GM12875 (cell line): ENCODE measurements around the gene SH3PXD2A.

ENCODE experiments used
- H3K4me3 ChIP-seq: one replicate; pipeline ENCODE4 v1.5.1; 2011; ENCODE audit warnings: low read depth, low read length, control low read depth
- TF ChIP-seq, protein P1 (sequence below): IDR thresholded peaks from 2 replicates; pipeline ENCODE4 v1.5.1; 2011; ENCODE audit warnings: low read depth, mild to moderate bottlenecking, control low read depth, inconsistent platforms, low read length, moderate library complexity, borderline replicate concordance; ENCODE audit not compliant: insufficient read depth

The SH3PXD2A gene

DNA sequence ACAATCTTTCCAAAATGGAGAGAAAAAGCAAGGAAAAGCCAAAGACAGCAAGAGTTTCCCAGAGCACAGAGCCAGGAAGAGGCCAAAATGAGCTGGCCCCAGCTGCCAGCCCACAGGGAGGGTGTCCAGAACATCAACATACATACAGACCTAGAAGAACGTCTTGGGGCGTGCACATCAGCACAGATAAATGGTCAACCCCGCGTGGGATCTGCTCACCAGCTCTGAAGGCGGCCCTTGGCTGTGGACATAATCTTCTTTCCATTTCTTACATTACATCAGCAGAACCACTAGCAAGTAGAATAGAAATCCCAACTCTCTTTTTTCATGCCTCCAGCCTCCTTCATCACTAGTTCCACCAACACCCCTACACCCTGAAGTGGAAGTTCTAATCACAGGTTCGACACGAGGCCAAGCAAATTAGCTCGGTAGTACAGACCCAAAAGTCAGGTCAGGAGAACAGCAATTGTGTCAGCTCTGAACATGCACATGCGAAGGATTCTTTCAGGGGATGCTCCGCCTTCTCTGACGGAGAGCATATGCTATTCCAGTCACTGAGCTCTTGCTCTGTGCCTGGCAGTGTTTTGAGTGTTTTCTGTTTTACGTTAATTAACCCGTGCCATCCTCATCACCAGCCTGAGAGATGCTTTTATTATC lies 16.4 kb downstream of the SH3PXD2A start:
- TF ChIP-seq, protein P1, sequence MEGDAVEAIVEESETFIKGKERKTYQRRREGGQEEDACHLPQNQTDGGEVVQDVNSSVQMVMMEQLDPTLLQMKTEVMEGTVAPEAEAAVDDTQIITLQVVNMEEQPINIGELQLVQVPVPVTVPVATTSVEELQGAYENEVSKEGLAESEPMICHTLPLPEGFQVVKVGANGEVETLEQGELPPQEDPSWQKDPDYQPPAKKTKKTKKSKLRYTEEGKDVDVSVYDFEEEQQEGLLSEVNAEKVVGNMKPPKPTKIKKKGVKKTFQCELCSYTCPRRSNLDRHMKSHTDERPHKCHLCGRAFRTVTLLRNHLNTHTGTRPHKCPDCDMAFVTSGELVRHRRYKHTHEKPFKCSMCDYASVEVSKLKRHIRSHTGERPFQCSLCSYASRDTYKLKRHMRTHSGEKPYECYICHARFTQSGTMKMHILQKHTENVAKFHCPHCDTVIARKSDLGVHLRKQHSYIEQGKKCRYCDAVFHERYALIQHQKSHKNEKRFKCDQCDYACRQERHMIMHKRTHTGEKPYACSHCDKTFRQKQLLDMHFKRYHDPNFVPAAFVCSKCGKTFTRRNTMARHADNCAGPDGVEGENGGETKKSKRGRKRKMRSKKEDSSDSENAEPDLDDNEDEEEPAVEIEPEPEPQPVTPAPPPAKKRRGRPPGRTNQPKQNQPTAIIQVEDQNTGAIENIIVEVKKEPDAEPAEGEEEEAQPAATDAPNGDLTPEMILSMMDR = no peak
- H3K4me3 ChIP-seq = no peak overlapping the region

DNA sequence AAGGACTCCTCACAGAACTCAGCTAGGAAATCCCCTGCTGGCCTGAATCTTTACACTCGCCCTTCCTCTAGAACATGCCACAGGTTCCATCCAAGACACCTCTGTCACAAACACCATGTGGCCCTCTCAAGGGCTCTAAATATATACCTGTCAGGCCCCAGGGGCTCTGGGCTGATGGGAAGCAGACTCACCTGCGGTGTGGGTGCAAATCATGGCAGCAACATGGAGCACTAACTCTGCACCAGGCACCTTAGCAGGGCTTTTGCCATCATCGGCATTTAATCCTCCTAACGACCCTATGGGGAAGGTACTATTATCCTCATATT lies 17.3 kb downstream of the SH3PXD2A start:
- H3K4me3 ChIP-seq = no peak overlapping the region
- TF ChIP-seq, protein P1 = no peak

DNA sequence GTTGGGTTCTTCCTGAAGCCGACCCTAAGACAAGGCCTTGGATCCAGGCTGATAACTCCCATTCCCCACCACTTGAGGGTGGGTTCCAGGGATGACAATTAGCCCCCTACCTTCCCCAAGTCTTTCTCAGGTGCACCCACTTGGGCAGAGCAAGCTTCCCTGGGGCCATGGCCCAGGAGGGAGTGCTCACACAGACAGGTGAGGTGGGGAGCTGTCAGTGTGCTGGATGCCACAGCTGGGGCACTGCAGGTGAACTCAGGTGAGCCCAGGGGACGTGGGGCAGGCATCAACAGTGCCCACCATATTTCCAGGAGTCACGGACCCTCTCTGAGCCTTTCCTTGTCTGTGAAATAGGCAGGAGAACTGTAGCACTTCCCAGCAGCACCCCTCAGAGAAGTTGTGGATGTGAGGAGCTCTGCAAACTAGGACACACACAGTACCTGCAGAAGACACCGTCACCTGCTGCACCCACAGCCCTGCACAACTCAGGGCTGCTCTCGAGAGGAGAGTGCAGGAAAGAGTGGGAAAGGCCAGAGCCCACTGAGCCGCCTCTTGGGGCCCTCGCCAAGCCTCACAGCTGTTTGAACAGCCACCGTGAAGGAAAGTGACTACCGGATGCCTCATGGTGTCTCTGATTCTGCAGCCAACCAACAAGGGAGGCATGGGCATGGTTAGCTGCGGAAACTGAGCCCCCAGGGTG lies 17.9 kb downstream of the SH3PXD2A start:
- TF ChIP-seq, protein P1 = no peak
- H3K4me3 ChIP-seq = no peak overlapping the region

DNA sequence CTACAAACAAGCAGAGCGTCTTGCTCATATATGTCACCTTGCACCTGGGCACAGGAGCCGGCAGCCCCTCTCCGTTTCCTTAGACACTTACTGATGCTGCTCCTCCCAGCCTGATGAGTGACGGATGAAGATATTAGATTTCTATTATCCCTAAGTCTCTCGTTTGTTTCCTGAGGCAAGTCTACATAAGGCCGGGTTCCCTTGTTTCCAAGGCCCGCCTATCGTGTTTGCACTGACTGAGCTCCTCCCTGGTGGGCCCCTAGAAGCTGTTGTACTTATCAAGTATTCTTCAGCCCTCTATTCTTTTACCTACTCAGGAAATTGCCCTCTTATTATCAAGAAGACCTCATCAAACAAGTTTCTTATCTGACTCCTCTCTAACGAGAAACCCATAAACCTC lies 18.5 kb downstream of the SH3PXD2A start:
- H3K4me3 ChIP-seq = no peak overlapping the region

DNA sequence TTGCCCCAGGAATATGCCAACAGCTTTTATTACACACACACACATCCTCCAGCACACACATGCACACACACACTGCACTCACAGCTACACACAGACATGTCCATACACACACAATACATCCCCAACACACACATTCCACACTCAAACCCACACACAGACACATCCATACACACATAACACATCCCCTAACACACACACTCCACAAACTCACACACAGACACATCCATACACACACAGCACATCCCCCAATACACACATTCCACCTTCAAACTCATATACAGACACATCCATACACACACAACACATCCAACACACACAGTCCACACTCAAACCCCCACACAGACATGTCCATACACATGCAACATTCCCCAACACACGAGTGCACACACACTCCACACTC lies 19.1 kb downstream of the SH3PXD2A start:
- TF ChIP-seq, protein P1 = no peak
- no peak overlapping the region for H3K4me3 ChIP-seq

More for the DNA sequence above, 18.5 kb downstream of the SH3PXD2A start:
- TF ChIP-seq, protein P1 = no peak

DNA sequence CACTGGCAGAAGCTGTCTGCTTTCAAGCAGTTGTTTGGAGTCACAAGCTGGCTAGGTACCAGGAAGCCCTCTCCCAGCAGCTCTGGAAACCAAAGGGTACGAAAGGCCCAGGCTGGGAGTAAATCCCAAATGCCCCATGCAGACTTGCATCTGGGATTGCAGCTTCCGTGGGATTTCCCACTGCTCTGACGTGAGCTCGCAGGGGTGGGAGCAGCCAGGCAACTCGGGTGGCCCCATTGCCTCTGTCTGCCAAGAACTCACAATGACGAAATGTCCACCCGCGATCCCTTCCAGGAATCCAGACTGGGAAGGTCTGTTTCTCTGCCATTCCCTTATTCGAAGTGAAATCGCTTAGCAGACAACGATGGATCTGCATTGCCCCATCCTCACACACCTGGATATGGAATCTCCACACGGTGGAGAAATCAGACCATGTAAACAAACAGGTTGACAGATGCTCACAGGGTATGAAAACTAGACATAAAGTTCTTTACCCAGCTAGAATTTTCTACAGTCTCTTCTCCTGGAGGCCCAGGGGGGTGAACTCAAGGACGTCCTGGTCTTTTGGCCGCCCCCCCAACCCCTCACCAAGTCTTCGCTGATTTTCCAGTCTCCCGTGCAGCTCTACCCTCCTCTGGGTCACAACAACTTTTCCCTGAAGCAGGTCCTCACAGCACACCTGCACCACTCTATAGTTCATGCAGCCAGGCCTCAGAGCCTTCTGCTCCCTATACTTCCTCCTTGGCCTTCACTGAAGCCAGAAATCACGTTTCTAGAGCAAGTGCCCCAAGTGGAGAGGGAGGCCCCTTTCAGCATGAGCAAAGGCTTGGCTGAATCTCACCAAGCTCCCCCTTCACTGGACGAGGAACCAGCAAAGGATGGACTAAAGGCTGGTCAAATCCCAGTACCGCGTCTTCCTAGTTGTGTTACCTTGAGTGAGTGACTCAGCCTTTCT lies 20.0 kb downstream of the SH3PXD2A start:
- TF ChIP-seq, protein P1 = no peak

More for the DNA sequence above, 20.0 kb downstream of the SH3PXD2A start:
- H3K4me3 ChIP-seq = no peak overlapping the region
